ENCODE measurements around the gene TOP2A.

DNA sequence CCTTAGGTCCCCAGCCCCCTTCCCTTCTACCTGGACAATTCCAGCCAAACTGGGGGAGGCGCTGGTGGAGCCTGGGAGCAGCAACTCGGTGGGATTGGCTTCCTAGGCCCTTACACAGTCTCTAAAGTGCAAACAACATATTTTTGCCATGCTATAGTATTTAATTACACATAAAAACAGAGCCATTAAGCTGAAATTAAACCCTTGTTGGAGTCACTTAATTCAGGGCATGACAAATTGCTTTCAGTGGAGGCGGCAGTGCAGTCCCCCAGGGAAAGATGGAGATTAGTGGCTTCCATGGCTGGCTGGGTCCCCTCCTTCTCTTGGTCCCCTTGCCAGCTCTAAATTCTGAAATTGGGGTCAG lies 42.9 kb upstream of the TOP2A start:
- TF ChIP-seq, protein P1, sequence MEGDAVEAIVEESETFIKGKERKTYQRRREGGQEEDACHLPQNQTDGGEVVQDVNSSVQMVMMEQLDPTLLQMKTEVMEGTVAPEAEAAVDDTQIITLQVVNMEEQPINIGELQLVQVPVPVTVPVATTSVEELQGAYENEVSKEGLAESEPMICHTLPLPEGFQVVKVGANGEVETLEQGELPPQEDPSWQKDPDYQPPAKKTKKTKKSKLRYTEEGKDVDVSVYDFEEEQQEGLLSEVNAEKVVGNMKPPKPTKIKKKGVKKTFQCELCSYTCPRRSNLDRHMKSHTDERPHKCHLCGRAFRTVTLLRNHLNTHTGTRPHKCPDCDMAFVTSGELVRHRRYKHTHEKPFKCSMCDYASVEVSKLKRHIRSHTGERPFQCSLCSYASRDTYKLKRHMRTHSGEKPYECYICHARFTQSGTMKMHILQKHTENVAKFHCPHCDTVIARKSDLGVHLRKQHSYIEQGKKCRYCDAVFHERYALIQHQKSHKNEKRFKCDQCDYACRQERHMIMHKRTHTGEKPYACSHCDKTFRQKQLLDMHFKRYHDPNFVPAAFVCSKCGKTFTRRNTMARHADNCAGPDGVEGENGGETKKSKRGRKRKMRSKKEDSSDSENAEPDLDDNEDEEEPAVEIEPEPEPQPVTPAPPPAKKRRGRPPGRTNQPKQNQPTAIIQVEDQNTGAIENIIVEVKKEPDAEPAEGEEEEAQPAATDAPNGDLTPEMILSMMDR (IDR thresholded peaks at IDR 0.05) = no peak
- TF ChIP-seq POLR2A (IDR thresholded peaks at IDR 0.05) = no peak

Measured in testis (tissue), 2 donors.